ENCODE measurements around the gene B4GALT1.

DNA sequence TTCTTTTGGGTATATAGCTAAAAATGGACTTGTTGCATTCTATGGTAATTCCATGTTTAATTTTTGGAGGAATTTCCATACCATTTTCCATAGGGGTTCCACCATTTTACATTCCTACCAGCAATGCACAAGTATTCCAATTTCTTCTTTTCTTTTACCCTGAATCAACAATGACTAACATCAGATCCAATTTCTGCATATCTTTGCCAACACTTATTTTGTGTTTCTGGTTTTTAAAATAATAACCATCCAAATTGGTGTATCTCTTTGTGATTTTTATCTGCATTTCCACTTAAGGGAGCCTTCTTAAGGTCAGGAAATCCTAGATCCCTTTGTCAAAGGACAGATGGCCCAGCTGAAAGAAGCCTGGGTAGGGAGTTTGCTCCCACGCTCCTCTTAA, 61.2 kb downstream of the B4GALT1 start:
- TF ChIP-seq, protein P1, sequence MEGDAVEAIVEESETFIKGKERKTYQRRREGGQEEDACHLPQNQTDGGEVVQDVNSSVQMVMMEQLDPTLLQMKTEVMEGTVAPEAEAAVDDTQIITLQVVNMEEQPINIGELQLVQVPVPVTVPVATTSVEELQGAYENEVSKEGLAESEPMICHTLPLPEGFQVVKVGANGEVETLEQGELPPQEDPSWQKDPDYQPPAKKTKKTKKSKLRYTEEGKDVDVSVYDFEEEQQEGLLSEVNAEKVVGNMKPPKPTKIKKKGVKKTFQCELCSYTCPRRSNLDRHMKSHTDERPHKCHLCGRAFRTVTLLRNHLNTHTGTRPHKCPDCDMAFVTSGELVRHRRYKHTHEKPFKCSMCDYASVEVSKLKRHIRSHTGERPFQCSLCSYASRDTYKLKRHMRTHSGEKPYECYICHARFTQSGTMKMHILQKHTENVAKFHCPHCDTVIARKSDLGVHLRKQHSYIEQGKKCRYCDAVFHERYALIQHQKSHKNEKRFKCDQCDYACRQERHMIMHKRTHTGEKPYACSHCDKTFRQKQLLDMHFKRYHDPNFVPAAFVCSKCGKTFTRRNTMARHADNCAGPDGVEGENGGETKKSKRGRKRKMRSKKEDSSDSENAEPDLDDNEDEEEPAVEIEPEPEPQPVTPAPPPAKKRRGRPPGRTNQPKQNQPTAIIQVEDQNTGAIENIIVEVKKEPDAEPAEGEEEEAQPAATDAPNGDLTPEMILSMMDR (IDR thresholded peaks at IDR 0.05): no peak
- TF ChIP-seq POLR2A (IDR thresholded peaks at IDR 0.05) (no peak), EP300 (IDR thresholded peaks at IDR 0.05; ENCODE audit: low read depth) (no peak)

Data from transverse colon (tissue), 3 donors.